Measurements from ENCODE around the gene SLC22A7. TPM values are rescaled to one million over a fixed set of nuclear protein-coding genes. Genes with fewer than 3 reads are reported as not detected.

Gene SLC22A7
- total RNA-seq, 4 donors from 2014 or later = not detected

GRCh38 chr6:43257367-43258145 is 40.5 kb upstream of the SLC22A7 start:
- DNase-seq = no peak
- Histone ChIP-seq H3K27ac (no peak overlapping the region), H3K36me3 (no peaks in the 10 kb centered on the region), H3K27me3 (peaks cover 5% of the 10 kb centered on the region), H3K9me3 (no peaks in the 10 kb centered on the region), H3K4me3 (no peak overlapping the region), H3K4me1 (no peaks in the 10 kb centered on the region)
- intact Hi-C loops (cut with DNase I; ENCODE audit: low total_unique reads) = no loop called here
- 77 to 79% methylated on average over 2 to 12 of the region's 12 CpGs for WGBS, 2 donors (ENCODE audit: low coverage in 1 of 2)
- in situ Hi-C loops (cut with MboI; ENCODE audit: low pct_ligation_motif_present in 1 of 4, low pct_unique_long_range_greater_than_20kb in 1 of 4, low sequenced_read_pairs in 3 of 4) = no loop called here
- no peak for TF ChIP-seq CTCF (IDR thresholded peaks at IDR 0.05)

GRCh38 chr6:43258180-43258579 is 39.9 kb upstream of the SLC22A7 start:
- H3K4me3 ChIP-seq = no peak overlapping the region
- in situ Hi-C loops (cut with MboI; ENCODE audit: low pct_ligation_motif_present in 1 of 4, low pct_unique_long_range_greater_than_20kb in 1 of 4, low sequenced_read_pairs in 3 of 4) (no loop called here), intact Hi-C loops (cut with DNase I; ENCODE audit: low total_unique reads) (no loop called here)
- no peak for TF ChIP-seq POLR2A (IDR thresholded peaks at IDR 0.05)
- no peak for TF ChIP-seq EP300 (IDR thresholded peaks at IDR 0.05; ENCODE audit: low read depth)
- no peak for TF ChIP-seq CTCF (IDR thresholded peaks at IDR 0.05)
- TF ChIP-seq POLR2AphosphoS5 (IDR thresholded peaks at IDR 0.05) = no peak
- H3K27ac ChIP-seq = no peak overlapping the region
- H3K27me3 ChIP-seq = no peaks in the 10 kb centered on the region
- no peaks in the 10 kb centered on the region for H3K9me3 ChIP-seq
- no peak for DNase-seq
- 63 to 71% methylated on average over 2 to 4 of the region's 4 CpGs for WGBS, 2 donors (ENCODE audit: low coverage in 1 of 2)
- H3K36me3 ChIP-seq = no peaks in the 10 kb centered on the region
- H3K4me1 ChIP-seq = no peaks in the 10 kb centered on the region

- no peak overlapping the region for H3K4me3 ChIP-seq
- WGBS, 2 donors (ENCODE audit: low coverage in 1 of 2) = 93% methylated on average over 30 of the region's 30 CpGs; no CpG with 5 or more reads in 1 of the 2 donors
- no peak for TF ChIP-seq CTCF (IDR thresholded peaks at IDR 0.05)
- TF ChIP-seq POLR2AphosphoS5 (IDR thresholded peaks at IDR 0.05) = no peak
- TF ChIP-seq POLR2A (IDR thresholded peaks at IDR 0.05) = no peak
- TF ChIP-seq EP300 (IDR thresholded peaks at IDR 0.05; ENCODE audit: low read depth) = no peak
- intact Hi-C loops (cut with DNase I; ENCODE audit: low total_unique reads) (no loop called here), in situ Hi-C loops (cut with MboI; ENCODE audit: low pct_ligation_motif_present in 1 of 4, low pct_unique_long_range_greater_than_20kb in 1 of 4, low sequenced_read_pairs in 3 of 4) (no loop called here)
- no peak overlapping the region for H3K27ac ChIP-seq
- H3K9me3 ChIP-seq = no peaks in the 10 kb centered on the region
- no peaks in the 10 kb centered on the region for H3K27me3 ChIP-seq
- no peaks in the 10 kb centered on the region for H3K4me1 ChIP-seq
- no peaks in the 10 kb centered on the region for H3K36me3 ChIP-seq
- no peak for DNase-seq
These were observed 39.0 kb upstream of the SLC22A7 start for GRCh38 chr6:43258807-43259686.

DNA sequence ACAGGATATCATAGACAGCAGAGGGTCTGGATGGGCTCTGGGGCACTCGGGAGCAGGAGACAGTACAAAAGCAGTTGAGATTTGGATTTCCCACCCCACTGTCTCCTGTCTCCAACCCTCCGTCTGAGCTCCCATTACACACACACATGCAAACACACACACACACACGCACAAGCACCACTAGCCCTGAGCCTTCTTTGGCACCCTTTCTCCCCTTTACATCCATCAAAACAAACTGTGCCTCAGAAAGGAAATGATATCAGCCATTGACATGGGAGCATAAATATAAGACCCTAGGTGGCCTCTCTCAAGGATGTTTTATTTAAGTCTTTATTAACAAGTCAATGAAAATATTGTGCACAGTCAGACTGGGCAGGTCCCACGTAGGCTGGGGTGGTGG is 37.3 kb upstream of the SLC22A7 start:
- DNase-seq = no peak
- H3K9me3 ChIP-seq = no peaks in the 10 kb centered on the region
- TF ChIP-seq EP300 (IDR thresholded peaks at IDR 0.05; ENCODE audit: low read depth) (no peak), POLR2A (IDR thresholded peaks at IDR 0.05) (no peak), CTCF (IDR thresholded peaks at IDR 0.05) (no peak), POLR2AphosphoS5 (IDR thresholded peaks at IDR 0.05) (no peak)
- in situ Hi-C loops (cut with MboI; ENCODE audit: low pct_ligation_motif_present in 1 of 4, low pct_unique_long_range_greater_than_20kb in 1 of 4, low sequenced_read_pairs in 3 of 4) (loop anchor here in 1 of 4 donors (10.0 kb wide), 1 partner anchor 74 kb away; no protein-coding TSS in a partner anchor), intact Hi-C loops (cut with DNase I; ENCODE audit: low total_unique reads) (loop anchor here (5.0 kb wide), 2 partner anchors 72 to 247 kb away; no protein-coding TSS in a partner anchor)
- no peak overlapping the region for H3K4me3 ChIP-seq
- no peak overlapping the region for H3K27ac ChIP-seq
- no peaks in the 10 kb centered on the region for H3K4me1 ChIP-seq
- WGBS, 2 donors (ENCODE audit: low coverage in 1 of 2) = 70 to 85% methylated on average over 3 to 4 of the region's 4 CpGs
- H3K36me3 ChIP-seq = no peaks in the 10 kb centered on the region
- H3K27me3 ChIP-seq = no peaks in the 10 kb centered on the region
